ENCODE measurements around the gene DCTN5.
"Not testable (repeated sequence)": the region's sequence is repeated elsewhere in the genome, so short reads cannot be mapped to it uniquely, and the experiment has no call there.

DCTN5 gene

DNA sequence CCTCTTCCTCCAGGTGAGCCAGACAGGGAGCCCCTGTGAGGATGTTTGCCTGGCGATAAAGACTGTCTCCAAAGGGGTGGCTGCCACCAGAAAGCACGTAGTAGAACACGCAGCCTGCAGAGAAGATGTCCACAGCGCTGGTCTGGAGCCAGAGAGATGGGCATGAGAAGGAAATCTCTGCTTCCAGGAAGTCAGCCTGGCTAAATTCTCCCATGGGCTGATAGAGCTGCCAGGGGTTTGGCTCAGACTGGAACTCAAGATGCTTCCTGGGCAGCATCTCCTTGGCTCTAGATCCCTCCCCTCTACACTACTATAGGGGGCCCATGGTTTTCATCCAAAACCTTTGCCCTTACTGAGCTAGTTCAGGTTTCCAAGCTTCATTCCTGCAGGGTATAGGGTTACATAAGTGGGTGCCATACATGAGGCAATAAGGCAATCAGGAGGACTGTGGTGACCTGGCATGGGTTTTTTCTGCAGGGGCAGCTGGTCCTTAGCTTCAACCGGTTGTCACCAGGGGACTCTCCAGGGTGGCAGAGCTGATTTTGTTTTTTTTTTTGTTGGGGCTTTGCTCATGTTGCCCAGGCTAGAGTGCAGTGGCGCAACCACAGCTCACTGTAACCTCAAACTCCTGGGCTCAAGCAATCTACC lies 51.0 kb downstream of the DCTN5 start:
- no peak for DNase-seq (ENCODE audit: low read depth in 4 of 4, low spot score in 1 of 4)

DNA sequence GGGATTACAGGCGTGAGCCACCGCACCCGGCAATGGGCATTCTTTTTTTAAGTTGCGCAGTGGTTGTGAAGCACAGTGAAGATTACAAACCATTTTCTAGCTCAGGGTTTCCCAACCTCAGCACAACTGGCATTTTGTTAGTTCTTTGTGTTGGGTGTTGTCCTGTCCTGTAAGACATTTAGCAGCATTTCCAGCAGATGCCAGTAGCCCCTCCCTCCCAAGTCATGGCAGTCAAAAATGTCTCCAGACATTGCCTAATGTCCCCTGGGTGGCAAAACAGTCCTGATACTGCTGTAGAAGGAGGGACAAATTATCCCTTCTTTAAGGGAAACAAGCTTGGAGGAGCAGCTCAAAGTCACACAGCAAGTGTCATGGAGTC lies 53.0 kb downstream of the DCTN5 start:
- no peak for DNase-seq (ENCODE audit: low read depth in 4 of 4, low spot score in 1 of 4)

DNA sequence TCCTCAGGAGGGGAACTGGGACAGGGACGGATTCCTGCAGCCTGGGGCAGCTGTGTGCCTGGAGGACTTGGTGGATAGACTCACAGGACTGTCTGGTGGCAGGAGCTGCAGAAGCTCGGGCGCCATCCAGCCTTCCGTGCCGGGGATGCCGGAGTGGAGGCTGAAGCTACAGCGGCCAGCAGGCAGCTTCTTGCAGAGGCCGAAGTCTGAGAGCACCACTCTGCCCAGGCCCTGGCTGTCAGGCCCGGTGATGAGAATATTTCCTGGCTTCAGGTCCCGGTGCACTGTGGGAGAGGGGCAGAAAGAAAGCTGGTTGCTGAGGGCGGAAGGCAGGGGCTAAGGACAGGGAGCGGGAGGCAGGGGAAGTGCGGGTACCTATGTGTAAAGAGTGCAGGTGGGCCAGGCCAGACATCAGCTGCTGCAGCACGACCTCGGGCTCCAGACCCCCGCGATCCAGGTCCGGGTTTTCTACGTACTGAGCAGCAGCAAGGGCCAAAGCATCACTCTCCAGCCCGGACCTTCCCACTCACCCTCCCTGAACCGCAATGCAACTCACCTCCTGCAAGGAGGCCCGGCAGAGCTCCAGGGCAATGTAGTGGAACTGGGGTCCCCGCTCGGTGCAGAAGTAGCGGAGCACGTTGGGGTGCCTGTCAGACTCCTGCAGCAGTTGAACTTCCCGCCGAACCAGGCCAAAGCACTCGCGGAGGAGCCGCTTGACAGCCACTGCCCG lies 53.5 kb downstream of the DCTN5 start:
- no peak for DNase-seq (ENCODE audit: low read depth in 4 of 4, low spot score in 1 of 4)

DNA sequence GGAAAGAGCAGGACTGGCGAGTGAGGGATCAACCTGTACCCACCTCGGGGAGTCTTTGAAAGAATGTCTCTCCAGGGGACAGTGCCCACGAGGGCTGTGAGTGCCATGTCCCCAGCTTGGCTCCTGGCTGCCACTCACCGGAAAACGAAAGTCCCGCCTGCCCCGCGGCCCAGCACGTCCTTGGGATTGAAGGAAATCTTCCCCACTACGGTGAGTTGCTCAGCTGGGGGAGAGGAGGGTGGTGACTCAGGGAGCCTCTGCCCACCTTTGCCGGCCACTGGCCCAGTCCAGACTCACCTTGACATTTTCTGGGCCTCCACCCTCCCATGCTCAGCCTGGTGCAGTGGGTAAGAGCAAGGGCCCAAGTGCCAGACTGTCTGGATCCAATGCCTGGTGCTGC lies 54.5 kb downstream of the DCTN5 start:
- DNase-seq (ENCODE audit: low read depth in 4 of 4, low spot score in 1 of 4): no peak

DNA sequence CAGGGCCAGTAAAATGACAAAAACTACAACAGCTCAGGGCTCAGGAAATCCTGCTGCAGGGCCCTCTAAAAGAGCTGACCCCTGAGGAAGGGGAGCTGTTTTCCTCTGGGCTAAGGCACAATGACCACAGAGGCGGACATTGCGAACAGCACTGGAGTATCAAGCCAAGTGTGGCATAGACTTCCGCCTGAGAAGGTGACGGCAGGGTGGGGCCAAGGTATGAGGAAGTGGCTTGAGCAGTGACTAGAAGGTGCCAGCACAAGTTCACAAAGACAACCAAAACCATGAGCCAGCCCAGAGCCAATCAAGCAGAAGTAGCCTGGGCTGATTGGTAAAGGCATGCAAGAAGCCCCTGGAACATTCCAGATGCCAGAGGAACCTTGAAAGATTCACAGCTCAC lies 57.8 kb downstream of the DCTN5 start:
- DNase-seq (ENCODE audit: low read depth in 4 of 4, low spot score in 1 of 4): no peak

DNA sequence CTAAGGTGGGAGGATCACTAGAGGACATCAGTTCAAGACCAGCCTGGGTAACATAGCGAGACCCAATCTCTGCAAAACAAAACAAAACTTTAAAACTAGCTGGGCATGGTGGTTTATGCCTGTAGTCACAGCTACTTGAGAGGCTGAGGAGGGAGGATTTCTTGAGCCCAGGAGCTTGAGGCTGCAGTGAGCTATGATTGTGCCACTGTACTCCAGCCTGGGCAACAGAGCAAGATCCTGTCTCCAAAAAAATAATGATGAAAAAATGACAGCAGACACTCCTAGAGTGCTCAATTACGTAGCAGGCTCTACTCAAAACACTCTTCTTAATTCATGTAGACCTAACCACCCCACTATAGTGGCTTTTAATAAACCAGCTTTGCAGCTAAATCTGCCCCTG lies 58.8 kb downstream of the DCTN5 start:
- no peak for DNase-seq (ENCODE audit: low read depth in 4 of 4, low spot score in 1 of 4)

DNA sequence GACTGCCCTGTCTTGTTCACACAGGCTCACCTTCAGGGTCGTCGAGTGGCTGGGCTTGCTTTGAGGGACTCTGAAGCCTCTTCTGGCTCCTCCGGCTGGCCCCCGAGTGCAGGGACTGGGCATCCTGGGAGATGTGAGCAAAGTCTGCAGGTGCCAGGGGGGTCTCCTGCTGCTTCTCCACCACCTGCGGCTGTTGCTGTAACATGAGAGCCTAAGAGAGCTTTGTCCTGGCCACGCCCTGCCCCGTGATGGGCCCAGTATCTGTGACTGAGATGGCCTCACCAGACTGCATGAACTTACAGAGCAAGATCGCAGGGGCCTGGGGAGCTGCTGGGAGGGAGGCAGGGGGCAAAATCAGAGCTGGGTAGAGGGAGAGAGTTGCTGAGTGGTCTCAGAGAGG lies 59.2 kb downstream of the DCTN5 start:
- no peak for DNase-seq (ENCODE audit: low read depth in 4 of 4, low spot score in 1 of 4)

DNA sequence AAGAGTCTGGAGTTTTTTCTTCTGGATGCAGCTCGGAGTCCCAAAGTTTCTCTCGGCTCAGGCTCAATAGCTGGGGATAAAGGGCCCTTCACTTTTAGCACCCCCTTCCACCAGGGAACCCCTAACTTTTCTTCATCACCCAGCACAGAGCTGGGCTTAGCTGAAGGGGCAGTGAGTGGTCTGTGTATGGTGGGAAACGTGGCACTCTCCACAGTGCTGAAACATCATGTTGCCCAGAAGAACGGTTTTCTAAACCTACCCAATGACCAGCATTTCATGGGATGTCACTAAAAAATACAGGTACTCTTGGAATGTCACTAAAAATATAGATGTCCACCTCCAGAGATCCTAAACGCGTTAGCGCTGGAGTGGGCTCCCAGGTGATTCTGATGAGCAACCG lies 59.8 kb downstream of the DCTN5 start:
- no peak for DNase-seq (ENCODE audit: low read depth in 4 of 4, low spot score in 1 of 4)

DNA sequence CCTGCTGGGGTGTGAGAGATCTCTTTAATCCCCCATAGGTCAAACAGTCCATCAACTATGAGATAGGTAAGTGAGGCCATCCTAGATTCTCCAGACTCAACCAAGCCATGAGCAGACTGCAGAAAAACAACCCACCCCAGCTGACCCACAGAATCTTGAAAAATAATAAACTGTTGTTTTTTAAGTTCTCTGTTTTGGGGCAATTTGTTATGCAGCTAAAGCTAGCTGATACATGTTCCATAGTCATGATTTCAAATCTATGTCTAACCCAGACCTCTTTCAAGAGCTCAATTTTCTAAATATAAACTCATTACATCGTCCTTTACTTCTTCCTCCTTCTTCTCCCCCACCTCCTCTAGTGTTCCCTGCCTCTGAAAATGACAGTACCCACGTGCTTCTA lies 61.7 kb downstream of the DCTN5 start:
- DNase-seq (ENCODE audit: low read depth in 4 of 4, low spot score in 1 of 4): no peak

DNA sequence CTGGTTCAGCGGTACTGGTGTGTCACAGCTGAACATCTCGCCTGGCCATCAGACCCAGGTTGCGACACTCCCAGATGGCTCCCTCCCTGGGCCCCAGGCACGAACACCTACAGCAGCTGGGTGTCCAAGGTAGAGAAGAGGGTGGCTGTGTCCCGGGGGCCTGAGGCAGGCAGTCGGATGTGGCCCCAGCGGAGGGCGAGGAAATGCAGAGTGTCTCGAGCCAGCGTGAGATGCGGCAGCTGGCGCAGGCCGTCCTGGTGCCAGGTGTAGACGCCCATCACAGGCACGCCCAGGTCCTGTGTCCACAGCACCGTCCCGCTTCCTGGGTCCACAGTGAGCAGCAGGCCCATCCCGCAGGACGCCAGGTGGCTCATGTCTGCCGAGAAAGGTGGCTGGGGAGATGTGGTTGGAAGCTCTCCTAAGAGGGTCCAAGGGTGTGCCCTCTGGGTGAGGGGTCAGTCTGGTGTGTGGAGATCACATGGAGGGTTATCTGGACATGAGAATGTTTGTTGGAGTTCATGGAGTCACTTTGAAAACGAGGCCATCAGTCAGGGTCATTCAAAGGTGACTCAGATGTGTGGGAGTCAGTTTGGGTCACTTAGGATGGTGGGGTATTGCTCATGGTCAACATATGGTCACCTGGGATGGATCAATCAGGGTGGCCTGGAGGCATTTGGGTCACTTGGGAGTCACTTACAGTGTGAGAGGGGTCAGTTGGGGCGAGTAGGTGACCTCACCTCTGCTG lies 63.7 kb downstream of the DCTN5 start:
- DNase-seq (ENCODE audit: low read depth in 4 of 4, low spot score in 1 of 4): no peak

DNA sequence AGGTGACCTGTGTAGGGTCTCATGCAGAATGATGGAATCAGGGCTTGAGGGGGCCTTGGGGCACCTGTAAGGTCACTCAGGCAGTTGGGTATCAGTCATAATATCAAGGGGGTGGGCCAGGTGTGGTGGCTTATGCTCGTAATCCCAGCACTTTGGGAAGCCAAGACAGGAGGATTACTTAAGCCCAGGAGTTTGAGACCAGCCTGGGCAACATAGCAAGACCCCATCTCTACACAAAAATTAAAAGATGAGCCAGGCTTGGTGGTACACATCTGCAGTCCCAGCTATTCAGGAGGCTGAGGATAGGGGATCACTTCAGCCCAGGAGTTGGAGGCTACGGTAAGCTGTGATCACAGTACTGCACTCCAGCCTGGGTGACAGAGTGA lies 64.2 kb downstream of the DCTN5 start:
- DNase-seq (ENCODE audit: low read depth in 4 of 4, low spot score in 1 of 4): no peak

DNA sequence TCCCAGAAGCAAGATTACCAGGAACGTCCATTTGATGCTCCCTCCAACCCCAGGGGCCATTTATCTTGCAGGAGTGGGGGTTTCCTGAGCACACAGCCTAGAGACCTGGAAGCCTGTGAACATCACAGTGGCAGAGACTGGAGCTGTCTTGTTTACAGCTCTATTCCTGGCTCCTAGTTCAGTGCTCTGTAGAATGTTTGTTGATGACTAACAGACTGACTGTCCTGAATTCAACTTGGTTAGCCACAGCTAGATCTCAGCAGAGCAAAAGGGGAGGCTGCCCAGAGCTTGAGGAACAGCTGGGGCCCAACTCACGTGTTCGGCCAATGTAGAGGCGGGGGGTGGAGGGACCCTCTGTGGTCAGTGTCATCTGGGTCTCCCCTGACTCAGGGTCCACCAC lies 65.2 kb downstream of the DCTN5 start:
- no peak for DNase-seq (ENCODE audit: low read depth in 4 of 4, low spot score in 1 of 4)

DNA sequence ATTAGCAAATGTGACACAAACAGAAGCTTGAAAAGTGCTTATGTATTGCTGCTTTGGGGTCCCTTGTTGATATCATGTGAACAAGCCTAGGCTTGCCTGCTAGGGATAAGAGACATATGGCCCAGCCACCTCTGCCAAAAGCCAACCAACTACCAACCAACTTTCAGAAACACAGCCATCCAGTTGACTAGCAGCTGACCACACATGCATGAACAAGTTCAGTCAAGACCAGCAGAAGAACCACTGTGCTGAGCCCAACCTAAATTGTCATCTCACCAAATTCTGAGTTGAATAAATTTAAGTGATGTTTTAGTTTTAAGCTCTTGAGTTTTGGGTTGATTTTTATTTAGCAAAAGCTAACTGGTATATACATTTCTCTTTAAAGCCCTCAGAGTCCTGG lies 68.3 kb downstream of the DCTN5 start:
- DNase-seq (ENCODE audit: low read depth in 4 of 4, low spot score in 1 of 4): no peak

DNA sequence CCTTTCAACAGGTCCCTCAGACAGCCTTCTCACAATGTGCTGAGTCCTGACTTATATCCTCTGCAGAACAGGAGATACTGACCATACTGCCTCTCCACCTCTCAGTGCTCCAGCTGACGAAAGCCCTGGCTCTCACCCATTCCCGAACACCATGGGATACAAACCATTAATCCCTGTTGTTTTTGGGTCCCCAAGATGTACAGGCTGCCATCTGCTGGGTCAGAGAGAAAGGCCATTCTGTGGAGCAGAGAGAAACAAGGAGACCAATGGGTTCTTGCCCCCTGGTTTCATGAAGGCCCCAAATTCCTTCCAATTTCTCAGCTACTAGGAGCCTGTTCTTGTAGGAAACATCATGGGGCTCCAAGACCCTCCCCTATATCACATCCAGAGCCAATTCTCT lies 68.7 kb downstream of the DCTN5 start:
- no peak for DNase-seq (ENCODE audit: low read depth in 4 of 4, low spot score in 1 of 4)

DNA sequence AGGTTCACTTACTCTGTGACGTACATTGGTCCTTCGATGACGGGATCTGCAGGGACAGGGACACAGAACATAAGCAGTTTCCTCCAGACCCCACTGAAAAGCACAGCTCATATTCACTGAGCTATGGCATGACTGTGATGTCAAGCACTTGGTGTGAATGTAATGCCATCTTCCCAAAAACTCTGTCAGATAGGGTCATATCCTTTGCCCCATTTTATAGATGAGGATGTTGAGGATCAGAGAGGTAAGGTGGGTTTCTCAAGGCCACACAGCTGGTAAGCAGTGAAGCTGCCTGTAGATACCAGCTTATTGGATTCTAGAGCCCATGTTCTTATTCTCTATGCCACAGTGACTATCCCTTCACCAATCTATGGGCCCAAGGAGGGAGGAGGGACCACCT lies 69.2 kb downstream of the DCTN5 start:
- DNase-seq (ENCODE audit: low read depth in 4 of 4, low spot score in 1 of 4): no peak

DNA sequence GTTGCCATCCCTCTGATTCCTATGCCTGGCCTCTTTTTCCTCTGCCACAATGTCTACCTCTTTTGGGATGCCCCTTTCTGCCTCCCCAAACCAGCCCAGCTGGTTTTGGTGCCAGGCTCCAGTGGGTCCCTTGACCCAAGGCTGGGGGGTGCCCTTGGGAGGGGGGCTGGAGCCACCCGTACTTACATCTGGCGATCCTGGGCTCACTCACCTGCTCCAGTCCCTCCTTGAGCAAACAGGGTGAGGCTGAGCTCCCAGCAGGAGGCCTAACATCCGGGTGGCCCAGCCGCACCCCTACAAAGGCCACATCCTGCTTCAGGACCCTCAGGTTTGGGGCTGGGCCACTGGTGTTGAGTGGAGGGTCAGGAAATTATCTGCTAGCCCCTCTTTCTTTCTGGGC lies 70.5 kb downstream of the DCTN5 start:
- DNase-seq (ENCODE audit: low read depth in 4 of 4, low spot score in 1 of 4): no peak

DNA sequence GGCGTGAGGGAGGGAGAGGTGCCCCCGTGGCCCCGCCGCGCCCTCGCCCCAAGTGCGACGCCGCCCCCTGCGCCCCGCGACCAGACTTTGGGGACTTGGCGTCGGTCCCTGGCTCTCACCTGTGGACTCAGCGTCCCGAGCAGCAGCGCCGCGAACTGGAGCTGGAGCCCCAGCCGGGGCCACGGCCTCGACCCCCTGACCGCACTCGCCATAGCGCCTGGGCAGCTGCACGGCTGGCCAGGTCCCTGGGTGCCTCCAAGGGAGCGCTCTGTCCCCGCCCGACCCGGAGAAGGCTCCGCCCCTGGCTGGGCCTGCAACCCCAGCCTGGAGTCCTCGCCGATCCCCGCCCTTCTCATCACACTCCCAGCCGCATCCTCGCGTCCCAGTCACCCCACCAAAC lies 71.7 kb downstream of the DCTN5 start, which contains the start of gene ERN2:
Gene ERN2 (minus strand): TSS at position 247 of the 400 bp plus-strand sequence. CDS start 35 bp downstream, at position 212.
- DNase-seq (ENCODE audit: low read depth in 4 of 4, low spot score in 1 of 4): no peak

DNA sequence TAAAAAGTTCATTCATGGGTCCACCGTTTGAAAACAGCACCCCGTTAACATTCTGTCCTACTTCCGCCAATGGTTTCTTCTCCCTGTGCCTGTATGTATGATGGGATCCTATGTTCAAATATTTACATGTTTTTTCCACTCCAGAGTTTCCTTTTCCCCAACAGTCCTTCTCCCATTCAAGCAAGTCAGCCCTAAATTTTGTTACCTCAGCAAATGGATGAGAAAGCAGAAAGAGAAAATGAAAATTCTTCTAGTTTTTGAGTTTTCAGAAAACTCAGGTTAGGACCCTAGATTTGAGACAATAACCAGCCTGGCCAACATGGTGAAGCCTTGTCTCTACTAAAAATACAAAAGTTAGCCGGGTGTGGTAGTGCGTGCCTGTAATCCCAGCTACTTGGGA lies 75.2 kb downstream of the DCTN5 start:
- DNase-seq (ENCODE audit: low read depth in 4 of 4, low spot score in 1 of 4): no peak

DNA sequence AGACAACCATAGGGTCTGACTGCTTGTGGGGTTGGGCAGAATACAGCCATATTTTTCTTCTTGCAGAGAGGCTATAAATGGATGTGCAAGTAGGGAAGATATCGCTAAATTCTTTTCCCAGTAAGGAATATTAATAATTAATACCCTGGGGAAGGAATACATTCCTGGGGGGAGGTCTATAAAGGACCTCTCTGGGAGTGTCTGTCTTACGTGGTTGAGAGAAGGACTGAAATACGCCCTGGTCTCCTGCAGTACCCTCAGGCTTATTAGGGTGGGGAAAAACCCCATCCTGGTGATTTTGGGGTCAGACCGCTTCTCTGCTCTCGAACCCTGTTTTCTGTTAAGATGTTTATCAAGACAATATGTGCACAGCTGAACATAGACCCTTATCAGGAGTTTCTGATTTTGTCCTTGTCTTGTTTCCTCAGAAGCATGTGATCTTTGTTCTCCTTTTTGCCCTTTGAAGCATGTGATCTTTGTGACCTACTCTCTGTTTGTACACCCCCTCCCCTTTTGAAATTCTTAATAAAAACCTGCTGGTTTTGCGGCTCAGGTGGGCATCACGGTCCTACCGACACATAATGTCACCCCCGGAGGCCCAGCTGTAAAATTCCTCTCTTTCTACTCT lies 81.5 kb downstream of the DCTN5 start:
- not testable (repeated sequence) for DNase-seq (ENCODE audit: low read depth in 4 of 4, low spot score in 1 of 4)

DNA sequence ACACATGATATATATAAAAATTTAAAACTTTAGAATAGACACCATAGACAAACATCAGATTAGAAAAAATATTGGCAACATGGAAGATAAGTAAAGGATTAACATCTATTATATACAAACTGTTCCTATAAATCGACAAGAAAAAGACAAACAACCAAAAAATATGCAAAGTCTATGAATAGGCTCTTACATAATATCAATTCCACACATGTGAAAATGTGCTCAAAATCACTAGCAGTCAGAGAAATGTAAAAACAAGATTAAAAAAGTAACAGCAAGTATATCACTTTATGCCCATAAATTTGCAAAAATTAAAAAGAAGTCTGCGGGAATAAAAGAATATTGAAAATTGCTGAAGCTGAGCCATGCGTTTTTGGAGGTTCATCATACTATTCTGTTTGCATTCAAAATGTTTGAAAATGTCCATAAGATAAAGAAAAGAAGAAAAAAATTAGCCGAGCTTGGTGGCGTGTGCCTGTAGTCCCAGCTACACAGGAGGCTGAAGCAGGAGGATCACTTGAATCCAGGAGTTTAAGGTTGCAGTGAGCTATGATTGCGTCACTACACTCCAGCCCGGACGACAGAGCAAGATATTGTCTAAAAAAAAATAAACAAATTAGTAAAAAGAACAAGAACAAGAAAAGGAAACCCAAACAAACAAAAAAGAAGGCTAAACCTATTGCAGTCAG lies 83.0 kb downstream of the DCTN5 start:
- no peak for DNase-seq (ENCODE audit: low read depth in 4 of 4, low spot score in 1 of 4)

DNA sequence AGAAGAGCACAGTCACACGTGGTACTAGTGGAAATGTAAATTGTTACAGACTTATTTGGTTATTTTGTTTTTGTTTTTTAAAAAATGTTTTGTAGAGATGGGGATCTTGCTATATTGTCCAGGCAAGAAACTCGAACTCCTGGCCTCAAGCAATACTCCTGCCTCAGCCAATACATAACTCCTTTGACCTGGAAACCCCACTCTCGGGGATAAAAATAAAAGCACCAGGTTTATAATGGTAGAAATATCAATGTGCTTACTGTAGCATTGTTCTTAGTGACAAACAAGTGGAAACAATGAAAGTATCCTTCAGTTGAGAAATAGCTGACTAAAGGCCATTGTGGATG lies 83.5 kb downstream of the DCTN5 start:
- DNase-seq (ENCODE audit: low read depth in 4 of 4, low spot score in 1 of 4): no peak
